Measurements from ENCODE around the gene IL32.

The IL32 gene

GRCh38 chr16:3115561-3115960 lies 50.1 kb downstream of the IL32 start:
- no peak for DNase-seq (ENCODE audit: low spot score)

- DNase-seq (ENCODE audit: low spot score) = no peak
Measured at GRCh38 chr16:3118204-3118790, 52.9 kb downstream of the IL32 start.

DNA sequence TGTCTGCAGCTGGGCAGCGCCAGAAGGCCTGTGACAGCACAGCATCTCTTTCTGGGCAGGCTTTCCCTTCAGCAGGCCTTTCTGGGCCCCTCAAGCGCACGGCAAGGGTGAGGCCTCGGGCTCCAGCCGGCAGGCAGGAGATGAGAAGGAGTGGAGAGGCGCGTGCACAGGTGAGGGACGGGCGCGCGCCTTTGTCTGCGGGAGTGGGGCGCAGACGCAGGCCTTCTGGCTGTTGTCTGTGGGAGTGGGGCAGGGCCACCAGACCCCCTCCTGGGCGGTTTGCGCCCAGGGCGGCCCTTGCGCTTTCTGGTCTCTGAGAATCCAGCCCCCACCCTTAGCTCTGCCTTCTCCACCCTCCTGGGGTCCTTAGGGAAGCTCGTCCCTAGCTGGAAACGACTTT lies 53.4 kb downstream of the IL32 start:
- DNase-seq (ENCODE audit: low spot score) = no peak

All from kidney tubule cell (primary cell).